ENCODE data around the gene TOR1AIP2.

Gene TOR1AIP2

DNA sequence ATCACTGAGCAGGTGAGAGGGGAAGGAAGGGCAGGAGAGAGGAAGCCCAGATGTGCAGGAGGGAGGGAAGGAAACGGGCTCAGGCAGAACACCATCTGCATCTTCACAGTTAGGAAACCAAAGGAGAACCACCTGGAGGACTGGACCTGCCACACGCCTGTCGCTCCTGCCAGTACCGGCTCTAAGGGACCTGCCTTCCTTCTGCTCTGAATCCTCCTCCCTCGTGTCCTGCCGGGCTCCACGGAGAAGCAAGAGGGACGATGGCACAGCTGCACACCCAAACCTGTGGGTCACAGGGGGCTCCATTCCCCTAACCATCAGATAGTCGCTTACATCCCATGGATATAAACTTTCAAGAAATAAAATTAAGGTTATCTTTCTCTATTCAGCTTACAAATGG lies 56.1 kb downstream of the TOR1AIP2 start:
- TF ChIP-seq, protein P1, sequence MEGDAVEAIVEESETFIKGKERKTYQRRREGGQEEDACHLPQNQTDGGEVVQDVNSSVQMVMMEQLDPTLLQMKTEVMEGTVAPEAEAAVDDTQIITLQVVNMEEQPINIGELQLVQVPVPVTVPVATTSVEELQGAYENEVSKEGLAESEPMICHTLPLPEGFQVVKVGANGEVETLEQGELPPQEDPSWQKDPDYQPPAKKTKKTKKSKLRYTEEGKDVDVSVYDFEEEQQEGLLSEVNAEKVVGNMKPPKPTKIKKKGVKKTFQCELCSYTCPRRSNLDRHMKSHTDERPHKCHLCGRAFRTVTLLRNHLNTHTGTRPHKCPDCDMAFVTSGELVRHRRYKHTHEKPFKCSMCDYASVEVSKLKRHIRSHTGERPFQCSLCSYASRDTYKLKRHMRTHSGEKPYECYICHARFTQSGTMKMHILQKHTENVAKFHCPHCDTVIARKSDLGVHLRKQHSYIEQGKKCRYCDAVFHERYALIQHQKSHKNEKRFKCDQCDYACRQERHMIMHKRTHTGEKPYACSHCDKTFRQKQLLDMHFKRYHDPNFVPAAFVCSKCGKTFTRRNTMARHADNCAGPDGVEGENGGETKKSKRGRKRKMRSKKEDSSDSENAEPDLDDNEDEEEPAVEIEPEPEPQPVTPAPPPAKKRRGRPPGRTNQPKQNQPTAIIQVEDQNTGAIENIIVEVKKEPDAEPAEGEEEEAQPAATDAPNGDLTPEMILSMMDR (IDR thresholded peaks at IDR 0.05; ENCODE audit: borderline replicate concordance, extremely low read depth, low read length, poor library complexity, severe bottlenecking): no peak
- no peak for TF ChIP-seq EZH2 (IDR thresholded peaks at IDR 0.05; ENCODE audit: borderline replicate concordance, low read depth, low read length, severe bottlenecking)
- Histone ChIP-seq H3K27ac (ENCODE audit: low read length) (no peak overlapping the region), H3K36me3 (ENCODE audit: insufficient read depth, low read length) (no peaks in the 10 kb centered on the region), H3K27me3 (ENCODE audit: insufficient read depth, low read length, poor library complexity) (no peaks in the 10 kb centered on the region), H3K79me2 (ENCODE audit: insufficient read depth, low read length) (no peaks in the 10 kb centered on the region), H3K4me1 (ENCODE audit: insufficient read depth, low read length) (no peaks in the 10 kb centered on the region), H4K20me1 (ENCODE audit: insufficient read depth, low read length) (no peaks in the 10 kb centered on the region), H3K4me2 (ENCODE audit: insufficient read depth, low read length) (no peak overlapping the region), H3K9ac (ENCODE audit: low read depth, low read length) (no peak overlapping the region), H3K9me3 (ENCODE audit: insufficient read depth, low read length, severe bottlenecking) (no peaks in the 10 kb centered on the region), H3K4me3 (ENCODE audit: low read depth in 1 of 2, low read length in 2 of 2) (no peak overlapping the region), H2AFZ (ENCODE audit: low read depth, low read length) (no peak overlapping the region)
- DNase-seq (no peak), ATAC-seq (ENCODE audit: insufficient read depth, low read depth) (no peak)

DNA sequence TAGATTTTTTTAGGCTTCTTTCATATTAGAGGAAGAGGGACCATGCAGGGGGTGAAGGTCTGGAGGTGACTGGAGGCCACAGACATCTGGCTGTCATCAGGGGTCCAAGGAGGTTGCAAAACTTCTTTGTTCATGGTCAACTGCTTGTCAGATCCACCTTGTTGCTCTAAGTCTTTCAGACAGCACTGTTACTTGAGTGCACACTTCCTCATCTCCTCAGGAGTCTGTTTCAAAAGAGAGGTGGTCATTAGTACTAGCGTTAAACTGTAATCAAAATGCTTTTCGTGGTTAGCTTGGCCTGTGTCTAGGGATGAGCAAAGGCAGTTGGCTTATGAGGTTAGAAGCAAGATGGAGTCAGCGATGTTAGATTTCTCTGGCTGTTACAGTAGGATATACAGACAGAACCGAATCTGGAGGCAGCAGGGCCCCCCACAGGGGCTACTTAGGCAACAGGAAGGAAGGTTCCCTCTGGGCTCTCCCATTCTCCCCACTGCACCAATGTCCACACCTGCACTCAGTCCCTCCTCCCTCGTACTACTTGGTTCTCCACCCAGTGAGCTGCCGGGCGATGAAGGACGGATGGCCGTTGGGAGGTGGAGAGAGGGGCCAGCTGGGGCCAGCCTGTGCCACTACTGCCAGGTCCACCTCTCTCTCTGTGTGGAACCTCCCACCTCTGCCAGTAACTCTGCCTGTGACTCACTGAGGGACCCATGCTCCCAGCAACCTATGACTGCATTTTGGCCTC lies 57.2 kb downstream of the TOR1AIP2 start:
- DNase-seq (no peak), ATAC-seq (ENCODE audit: insufficient read depth, low read depth) (no peak; the same call in 2 of the 3 replicates)
- Histone ChIP-seq H3K36me3 (ENCODE audit: insufficient read depth, low read length) (no peaks in the 10 kb centered on the region), H3K27me3 (ENCODE audit: insufficient read depth, low read length, poor library complexity) (no peaks in the 10 kb centered on the region), H3K79me2 (ENCODE audit: insufficient read depth, low read length) (no peaks in the 10 kb centered on the region), H3K9ac (ENCODE audit: low read depth, low read length) (no peak overlapping the region), H3K4me1 (ENCODE audit: insufficient read depth, low read length) (peaks cover 4% of the 10 kb centered on the region), H3K9me3 (ENCODE audit: insufficient read depth, low read length, severe bottlenecking) (no peaks in the 10 kb centered on the region), H2AFZ (ENCODE audit: low read depth, low read length) (no peak overlapping the region), H3K27ac (ENCODE audit: low read length) (no peak overlapping the region), H4K20me1 (ENCODE audit: insufficient read depth, low read length) (no peaks in the 10 kb centered on the region), H3K4me3 (ENCODE audit: low read depth in 1 of 2, low read length in 2 of 2) (no peak overlapping the region), H3K4me2 (ENCODE audit: insufficient read depth, low read length) (no peak overlapping the region)
- TF ChIP-seq, protein P1 (IDR thresholded peaks at IDR 0.05; ENCODE audit: borderline replicate concordance, extremely low read depth, low read length, poor library complexity, severe bottlenecking): no peak
- TF ChIP-seq EZH2 (IDR thresholded peaks at IDR 0.05; ENCODE audit: borderline replicate concordance, low read depth, low read length, severe bottlenecking): no peak

DNA sequence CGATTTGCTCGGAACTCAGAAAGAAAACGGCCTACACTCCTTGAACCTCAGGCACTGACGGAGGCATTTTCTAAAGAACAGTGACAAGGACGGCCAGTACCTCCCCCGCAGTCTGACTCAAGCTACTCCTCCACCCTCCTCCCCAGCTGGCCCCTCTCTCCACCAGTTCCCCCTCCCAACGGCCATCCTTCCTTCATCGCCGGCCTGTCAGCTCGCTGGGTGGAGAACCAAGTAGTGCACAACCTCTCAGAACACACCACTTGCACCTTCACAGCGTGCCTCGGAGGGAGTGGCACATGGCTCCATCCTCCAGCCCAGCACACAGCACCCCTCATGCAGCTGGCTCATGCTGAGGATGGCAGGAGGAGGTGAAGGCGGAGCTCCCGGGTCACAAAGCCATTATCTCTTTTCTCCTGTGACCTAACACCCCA lies 58.8 kb downstream of the TOR1AIP2 start:
- H4K20me1 ChIP-seq (ENCODE audit: insufficient read depth, low read length): no peaks in the 10 kb centered on the region
- DNase-seq (no peak), ATAC-seq (ENCODE audit: insufficient read depth, low read depth) (no peak)
- no peak overlapping the region for H3K9ac ChIP-seq (ENCODE audit: low read depth, low read length)
- H3K4me2 ChIP-seq (ENCODE audit: insufficient read depth, low read length): no peak overlapping the region
- H3K79me2 ChIP-seq (ENCODE audit: insufficient read depth, low read length): no peaks in the 10 kb centered on the region
- TF ChIP-seq, protein P1 (IDR thresholded peaks at IDR 0.05; ENCODE audit: borderline replicate concordance, extremely low read depth, low read length, poor library complexity, severe bottlenecking): no peak
- no peak for TF ChIP-seq EZH2 (IDR thresholded peaks at IDR 0.05; ENCODE audit: borderline replicate concordance, low read depth, low read length, severe bottlenecking)
- H3K36me3 ChIP-seq (ENCODE audit: insufficient read depth, low read length): no peaks in the 10 kb centered on the region
- no peaks in the 10 kb centered on the region for H3K9me3 ChIP-seq (ENCODE audit: insufficient read depth, low read length, severe bottlenecking)
- H3K27ac ChIP-seq (ENCODE audit: low read length): no peak overlapping the region
- H2AFZ ChIP-seq (ENCODE audit: low read depth, low read length): no peak overlapping the region
- H3K4me1 ChIP-seq (ENCODE audit: insufficient read depth, low read length): peaks cover 19% of the 10 kb centered on the region
- no peaks in the 10 kb centered on the region for H3K27me3 ChIP-seq (ENCODE audit: insufficient read depth, low read length, poor library complexity)
- H3K4me3 ChIP-seq (ENCODE audit: low read depth in 1 of 2, low read length in 2 of 2): no peak overlapping the region
